SK-N-SH (cell line): Measurements from ENCODE around the gene CEBPB. TPM values are rescaled to one million over a fixed set of nuclear protein-coding genes. Genes with fewer than 3 reads are reported as not detected.

Source experiments
- CTCF ChIA-PET: fragments of 300-600, 350-600 bp; formaldehyde crosslinking; extraction: SDS; loops from one replicate; lab custom pipeline; 2021; lab: Yijun Ruan, JAX
- POLR2A ChIA-PET: fragments of 350-600 bp; sonication (Branson Sonifier 250); formaldehyde crosslinking; extraction: SDS; loops from one replicate; lab custom pipeline; 2020; ENCODE audit warnings: antibody characterized with exemption, inconsistent platforms; lab: Yijun Ruan, JAX
- DNase-seq: peaks from one replicate; pipeline ENCODE4 v3.0.0; 2012
- H2AFZ ChIP-seq: fragments of 200-600 bp; sonication (generic); 2 replicates; pipeline ENCODE4 v1.8.1; 2016; ENCODE audit warnings: antibody characterized with exemption, mild to moderate bottlenecking, low read depth
- H3F3A ChIP-seq: fragments of 200-600 bp; sonication (generic); replicated peaks from 2 replicates; pipeline ENCODE3; 2016; ENCODE audit warnings: antibody characterized with exemption, mild to moderate bottlenecking; ENCODE audit not compliant: insufficient read depth
- H3K27ac ChIP-seq, 2 experiments: fragments of 200-500 bp in 1 of 2; fragments of 200-600 bp in 1 of 2; sonication (Bioruptor generic) in 1 of 2; sonication (generic), shearing (Covaris generic) in 1 of 2; 2 replicates each; pipeline versions ENCODE4 v1.5.1 to v1.6.1; 2014 to 2016; ENCODE audit warnings: low read depth in 2 of 2, inconsistent platforms in 1 of 2, low read length in 1 of 2, mild to moderate bottlenecking in 1 of 2, mixed read lengths in 1 of 2
- H3K27me3 ChIP-seq: fragments of 200-600 bp; sonication (generic), shearing (Covaris generic); 2 replicates; pipeline ENCODE4 v1.6.1; 2016; ENCODE audit warnings: mixed run types; ENCODE audit not compliant: insufficient read depth
- H3K36me3 ChIP-seq, 2 experiments: fragments of 200-500 bp in 1 of 2; fragments of 200-600 bp in 1 of 2; sonication (Bioruptor generic) in 1 of 2; sonication (generic) in 1 of 2; replicated peaks in 1 of 2; 2 replicates each; pipeline versions ENCODE3 to v1.5.1; 2014 to 2016; ENCODE audit warnings: low read length in 1 of 2, mild to moderate bottlenecking in 1 of 2; ENCODE audit not compliant: insufficient read depth in 2 of 2, control insufficient read depth in 1 of 2
- H3K4me1 ChIP-seq, 2 experiments: fragments of 200-500 bp in 1 of 2; fragments of 200-600 bp in 1 of 2; sonication (Bioruptor generic) in 1 of 2; sonication (generic), shearing (Covaris generic) in 1 of 2; 2 replicates each; pipeline versions ENCODE4 v1.5.1 to v1.6.1; 2014 to 2016; ENCODE audit warnings: low read depth in 1 of 2, low read length in 1 of 2, mixed run types in 1 of 2; ENCODE audit not compliant: insufficient read depth in 2 of 2, control insufficient read depth in 1 of 2
- H3K4me2 ChIP-seq: fragments of 200-600 bp; sonication (generic), shearing (Covaris generic); 2 replicates; pipeline ENCODE4 v1.6.1; 2017; ENCODE audit warnings: mixed run types
- H3K4me3 ChIP-seq, 2 experiments: fragments of 200-500 bp in 1 of 2; fragments of 200-600 bp in 1 of 2; sonication (Bioruptor generic) in 1 of 2; sonication (generic), shearing (Covaris generic) in 1 of 2; 2 replicates each; pipeline versions ENCODE4 v1.5.1 to v1.8.1; 2014 to 2016; ENCODE audit warnings: low read depth in 2 of 2, inconsistent platforms in 1 of 2, low read length in 1 of 2, mild to moderate bottlenecking in 1 of 2, mixed read lengths in 1 of 2, moderate library complexity in 1 of 2
- H3K79me2 ChIP-seq: fragments of 200-600 bp; sonication (generic); 2 replicates; pipeline ENCODE4 v1.8.1; 2017; ENCODE audit warnings: mild to moderate bottlenecking; ENCODE audit not compliant: insufficient read depth
- H3K9ac ChIP-seq: fragments of 200-600 bp; sonication (generic); 2 replicates; pipeline ENCODE4 v1.6.1; 2017; ENCODE audit warnings: mixed run types
- H3K9me2 ChIP-seq: fragments of 200-600 bp; sonication (generic); 2 replicates; pipeline ENCODE4 v1.6.1; 2017; ENCODE audit warnings: mixed run types
- H3K9me3 ChIP-seq: fragments of 200-600 bp; sonication (generic); 2 replicates; pipeline ENCODE4 v1.6.1; 2017; ENCODE audit warnings: mixed run types, mild to moderate bottlenecking, moderate library complexity
- H4K20me1 ChIP-seq: fragments of 200-600 bp; sonication (generic); 2 replicates; pipeline ENCODE4 v1.6.1; 2017; ENCODE audit warnings: mild to moderate bottlenecking, mixed run types; ENCODE audit not compliant: insufficient read depth
- CHD2 ChIP-seq: fragments of 150-350 bp; IDR thresholded peaks from 2 replicates; pipeline ENCODE4 v1.6.1; 2018; ENCODE audit warnings: low read length; ENCODE audit not compliant: partially characterized antibody
- CTCF ChIP-seq: fragments of 200-600 bp; sonication (generic); IDR thresholded peaks from 2 replicates; pipeline ENCODE4 v1.6.1; 2017; ENCODE audit warnings: antibody characterized with exemption, mild to moderate bottlenecking, moderate library complexity
- FOSL2 ChIP-seq: IDR thresholded peaks from 2 replicates; pipeline ENCODE4 v1.4.0; 2012; ENCODE audit warnings: low read depth, mild to moderate bottlenecking, moderate library complexity, borderline replicate concordance
- FOXJ3 ChIP-seq: sonication (generic); formaldehyde crosslinking; IDR thresholded peaks from 2 replicates; pipeline ENCODE4 v1.5.1; 2020; ENCODE audit warnings: mild to moderate bottlenecking, missing genetic modification reagents
- MEF2A ChIP-seq: IDR thresholded peaks from 2 replicates; pipeline ENCODE4 v1.4.0; 2012; ENCODE audit warnings: low read depth, borderline replicate concordance
- MXI1 ChIP-seq: IDR thresholded peaks from 2 replicates; pipeline ENCODE4 v1.6.1; 2012; ENCODE audit warnings: mild to moderate bottlenecking, low read depth, low read length, improper control_type of control experiment
- NFIC ChIP-seq: IDR thresholded peaks from 2 replicates; pipeline ENCODE4 v1.4.0; 2012; ENCODE audit warnings: borderline replicate concordance
- POLR2AphosphoS5 ChIP-seq: IDR thresholded peaks from 2 replicates; pipeline ENCODE4 v1.6.1; 2012; ENCODE audit warnings: low read depth, low read length
- RCOR1 ChIP-seq: fragments of 150-350 bp; IDR thresholded peaks from 2 replicates; pipeline ENCODE4 v1.6.1; 2017; ENCODE audit warnings: antibody characterized with exemption, low read length
- REST ChIP-seq: IDR thresholded peaks from 2 replicates; pipeline ENCODE4 v1.6.1; 2012; ENCODE audit warnings: mild to moderate bottlenecking, low read depth, low read length, moderate library complexity
- RFX5 ChIP-seq: IDR thresholded peaks from 2 replicates; pipeline ENCODE4 v1.6.1; 2012; ENCODE audit warnings: mild to moderate bottlenecking, improper control_type of control experiment, low read length
- SMC3 ChIP-seq: IDR thresholded peaks from 2 replicates; pipeline ENCODE4 v1.6.1; 2012; ENCODE audit warnings: low read depth, low read length, improper control_type of control experiment
- TCF12 ChIP-seq: IDR thresholded peaks from 2 replicates; pipeline ENCODE4 v1.4.0; 2012
- ZBTB33 ChIP-seq: IDR thresholded peaks from 2 replicates; pipeline ENCODE4 v1.4.0; 2012; ENCODE audit warnings: low read depth, borderline replicate concordance
- WGBS: methylation state at CpG from one replicate; pipeline ENCODE4 v1.1.6; 2017; ENCODE audit warnings: low lambda C conversion rate; 5-methylcytosine and 5-hydroxymethylcytosine counted together
- polyA plus RNA-seq, 3 experiments: library from polyadenylated mRNA; depleted of rRNA; stranded (reverse); fragments of >200 nt; gene quantifications; 2 replicates each; pipeline ENCODE4 v1.2.3, GENCODE V29; 2012
- TF ChIP-seq, protein P1 (sequence below): fragments of 150-350 bp; IDR thresholded peaks from 2 replicates; pipeline ENCODE4 v1.6.1; 2017; ENCODE audit warnings: antibody characterized with exemption, low read length, low read depth, borderline replicate concordance

Gene CEBPB
- polyA plus RNA-seq, 1 of the 3 experiments (the other 2 are of a cell fraction): 14.7 TPM

DNA sequence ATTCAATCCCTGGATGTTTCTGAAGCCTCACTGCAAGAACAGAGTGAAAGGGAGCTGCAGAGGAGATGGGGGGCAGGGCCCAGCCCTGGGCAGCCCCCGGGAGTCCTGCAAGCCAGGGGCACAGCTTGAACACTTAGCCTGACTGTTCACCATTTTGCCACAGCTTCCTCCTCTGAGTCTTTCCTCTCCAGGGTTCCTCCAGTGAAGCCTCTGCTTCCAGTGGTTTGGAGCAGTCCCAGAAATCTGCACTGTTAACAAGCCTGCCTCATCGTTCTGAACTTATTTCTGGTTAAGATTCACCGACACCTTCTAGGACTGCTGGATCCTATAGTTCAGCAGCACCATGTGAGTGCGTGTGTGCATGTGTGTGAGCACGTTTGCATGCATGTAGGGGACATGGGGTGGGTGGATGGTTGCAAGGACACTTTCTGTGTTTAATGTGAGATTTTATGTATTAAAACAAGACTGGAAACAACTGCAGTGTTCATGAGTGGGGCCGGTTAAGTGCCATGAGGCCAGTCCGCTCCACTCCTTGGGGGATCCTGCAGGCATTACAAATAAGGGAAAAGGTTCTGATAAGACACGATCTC, 24.6 kb downstream of the CEBPB start:
- H3K79me2 ChIP-seq: no peaks in the 10 kb centered on the region
- H3K4me1 ChIP-seq: no peaks in the 10 kb centered on the region
- POLR2A ChIA-PET: no interaction called here
- WGBS: 65% methylated on average over 8 of the region's 8 CpGs
- no peaks in the 10 kb centered on the region for H4K20me1 ChIP-seq
- H3K4me2 ChIP-seq: no peak overlapping the region
- no peaks in the 10 kb centered on the region for H3F3A ChIP-seq
- no peaks in the 10 kb centered on the region for H3K36me3 ChIP-seq
- no peak for DNase-seq
- H3K9me3 ChIP-seq: no peaks in the 10 kb centered on the region
- H3K9me2 ChIP-seq: no peaks in the 10 kb centered on the region
- H3K27me3 ChIP-seq: no peaks in the 10 kb centered on the region
- no peak overlapping the region for H3K27ac ChIP-seq
- CTCF ChIA-PET: interaction anchor here (1.3 to 1.8 kb wide), 2 partner anchors 16 to 29 kb away, joined by 3 to 4 read pairs; no protein-coding TSS in a partner anchor
- no peak overlapping the region for H3K9ac ChIP-seq
- H3K4me3 ChIP-seq: no peak overlapping the region
- no peak overlapping the region for H2AFZ ChIP-seq
- TF ChIP-seq FOXJ3 (CRISPR knock-in tag) (no peak), SMC3 (no peak), ZBTB33 (no peak), MEF2A (no peak)
- TF ChIP-seq, protein P1, sequence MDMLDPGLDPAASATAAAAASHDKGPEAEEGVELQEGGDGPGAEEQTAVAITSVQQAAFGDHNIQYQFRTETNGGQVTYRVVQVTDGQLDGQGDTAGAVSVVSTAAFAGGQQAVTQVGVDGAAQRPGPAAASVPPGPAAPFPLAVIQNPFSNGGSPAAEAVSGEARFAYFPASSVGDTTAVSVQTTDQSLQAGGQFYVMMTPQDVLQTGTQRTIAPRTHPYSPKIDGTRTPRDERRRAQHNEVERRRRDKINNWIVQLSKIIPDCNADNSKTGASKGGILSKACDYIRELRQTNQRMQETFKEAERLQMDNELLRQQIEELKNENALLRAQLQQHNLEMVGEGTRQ: no peak

- Histone ChIP-seq H3K36me3 (no peaks in the 10 kb centered on the region), H3K79me2 (no peaks in the 10 kb centered on the region), H2AFZ (no peak overlapping the region), H3K4me2 (no peak overlapping the region), H3K9me3 (no peaks in the 10 kb centered on the region), H3K4me1 (no peaks in the 10 kb centered on the region), H3F3A (no peaks in the 10 kb centered on the region), H3K4me3 (no peak overlapping the region), H3K27me3 (no peaks in the 10 kb centered on the region), H3K9me2 (no peaks in the 10 kb centered on the region), H4K20me1 (no peaks in the 10 kb centered on the region), H3K27ac (no peak overlapping the region), H3K9ac (no peak overlapping the region)
- TF ChIP-seq, protein P1: no peak
- TF ChIP-seq RCOR1 (no peak), FOSL2 (no peak), POLR2AphosphoS5 (no peak), TCF12 (no peak), RFX5 (no peak), FOXJ3 (CRISPR knock-in tag) (no peak), CTCF (no peak), REST (no peak), CHD2 (no peak), NFIC (no peak), MXI1 (no peak)
- no peak for DNase-seq
- CTCF ChIA-PET: interaction anchor here (1.8 kb wide), 1 partner anchor 17 kb away, joined by 4 read pairs; no protein-coding TSS in a partner anchor
- 84% methylated on average over 8 of the region's 9 CpGs for WGBS
- POLR2A ChIA-PET: no interaction called here
Observed at GRCh38 chr20:50215926-50216325, 25.3 kb downstream of the CEBPB start.
